ENCODE results near the gene OBI1. TPM values are rescaled to one million over a fixed set of nuclear protein-coding genes. Genes with fewer than 3 reads are reported as not detected.

The OBI1 gene
- total and polyA plus RNA-seq, 2 donors from 2014 or later, result 4.0 to 9.9 TPM

GRCh38 chr13:78655906-78656305, 3.0 kb downstream of the OBI1 start:
- H3K9ac ChIP-seq (ENCODE audit: low read length in 3 of 3), result no peak overlapping the region
- no peaks in the 10 kb centered on the region for H3K9me3 ChIP-seq (ENCODE audit: control insufficient read depth in 2 of 3, insufficient read depth in 1 of 3, low read length in 3 of 3)
- no peak for FAIRE-seq
- TF ChIP-seq CTCF (IDR thresholded peaks at IDR 0.05; ENCODE audit: borderline replicate concordance, extremely low read depth, insufficient read depth), result no peak
- no peak overlapping the region for H3K27ac ChIP-seq (ENCODE audit: low read depth in 2 of 2, low read length in 2 of 2)
- H3K36me3 ChIP-seq (ENCODE audit: control insufficient read depth in 2 of 3, insufficient read depth in 3 of 3, low read length in 3 of 3), result no peaks in the 10 kb centered on the region
- H3K4me3 ChIP-seq (ENCODE audit: low read length in 3 of 3), result no peak overlapping the region
- peaks cover 0 to 7% (median 7%) of the 10 kb centered on the region in 3 donors for H3K4me1 ChIP-seq (ENCODE audit: control insufficient read depth in 2 of 3, insufficient read depth in 2 of 3, low read depth in 1 of 3, low read length in 3 of 3)
- DNase-seq, result no peak
- H3K27me3 ChIP-seq (ENCODE audit: control insufficient read depth, insufficient read depth, low read length), result no peaks in the 10 kb centered on the region
- intact Hi-C loops (cut with DNase I), result no loop called here

- DNase-seq, result no peak
- no peak for TF ChIP-seq CTCF (IDR thresholded peaks at IDR 0.05; ENCODE audit: borderline replicate concordance, extremely low read depth, insufficient read depth)
- Histone ChIP-seq H3K27ac (ENCODE audit: low read depth in 2 of 2, low read length in 2 of 2) (no peak overlapping the region), H3K4me1 (ENCODE audit: control insufficient read depth in 2 of 3, insufficient read depth in 2 of 3, low read depth in 1 of 3, low read length in 3 of 3) (peaks cover 0 to 9% (median 7%) of the 10 kb centered on the region in 3 donors), H3K4me3 (ENCODE audit: low read length in 3 of 3) (no peak overlapping the region), H3K9me3 (ENCODE audit: control insufficient read depth in 2 of 3, insufficient read depth in 1 of 3, low read length in 3 of 3) (no peaks in the 10 kb centered on the region), H3K27me3 (ENCODE audit: control insufficient read depth, insufficient read depth, low read length) (no peaks in the 10 kb centered on the region), H3K36me3 (ENCODE audit: control insufficient read depth in 2 of 3, insufficient read depth in 3 of 3, low read length in 3 of 3) (no peaks in the 10 kb centered on the region), H3K9ac (ENCODE audit: low read length in 3 of 3) (no peak overlapping the region)
- no peak for FAIRE-seq
- intact Hi-C loops (cut with DNase I), result no loop called here
Measured at GRCh38 chr13:78655007-78655406, 3.9 kb downstream of the OBI1 start.

- Histone ChIP-seq H3K9ac (ENCODE audit: low read length in 3 of 3) (no peak overlapping the region), H3K9me3 (ENCODE audit: control insufficient read depth in 2 of 3, insufficient read depth in 1 of 3, low read length in 3 of 3) (no peaks in the 10 kb centered on the region), H3K27ac (ENCODE audit: low read depth in 2 of 2, low read length in 2 of 2) (no peak overlapping the region), H3K4me3 (ENCODE audit: low read length in 3 of 3) (no peak overlapping the region), H3K27me3 (ENCODE audit: control insufficient read depth, insufficient read depth, low read length) (no peaks in the 10 kb centered on the region), H3K4me1 (ENCODE audit: control insufficient read depth in 2 of 3, insufficient read depth in 2 of 3, low read depth in 1 of 3, low read length in 3 of 3) (peaks cover 0 to 3% (median under 1%) of the 10 kb centered on the region in 3 donors), H3K36me3 (ENCODE audit: control insufficient read depth in 2 of 3, insufficient read depth in 3 of 3, low read length in 3 of 3) (no peaks in the 10 kb centered on the region)
- no peak for TF ChIP-seq CTCF (IDR thresholded peaks at IDR 0.05; ENCODE audit: borderline replicate concordance, extremely low read depth, insufficient read depth)
- no peak for FAIRE-seq
- intact Hi-C loops (cut with DNase I), result no loop called here
- no peak for DNase-seq
Measured at GRCh38 chr13:78652651-78653050, 6.3 kb downstream of the OBI1 start.

GRCh38 chr13:78650717-78651083, 8.3 kb downstream of the OBI1 start:
- intact Hi-C loops (cut with DNase I), result no loop called here
- FAIRE-seq, result no peak
- H3K4me1 ChIP-seq (ENCODE audit: control insufficient read depth in 2 of 3, insufficient read depth in 2 of 3, low read depth in 1 of 3, low read length in 3 of 3), result peaks cover 0 to 2% (median 0%) of the 10 kb centered on the region in 3 donors
- H3K4me3 ChIP-seq (ENCODE audit: low read length in 3 of 3), result no peak overlapping the region
- H3K9ac ChIP-seq (ENCODE audit: low read length in 3 of 3), result no peak overlapping the region
- no peak overlapping the region for H3K27ac ChIP-seq (ENCODE audit: low read depth in 2 of 2, low read length in 2 of 2)
- H3K36me3 ChIP-seq (ENCODE audit: control insufficient read depth in 2 of 3, insufficient read depth in 3 of 3, low read length in 3 of 3), result no peaks in the 10 kb centered on the region
- no peak for TF ChIP-seq CTCF (IDR thresholded peaks at IDR 0.05; ENCODE audit: borderline replicate concordance, extremely low read depth, insufficient read depth)
- H3K9me3 ChIP-seq (ENCODE audit: control insufficient read depth in 2 of 3, insufficient read depth in 1 of 3, low read length in 3 of 3), result no peaks in the 10 kb centered on the region
- no peak for DNase-seq
- no peaks in the 10 kb centered on the region for H3K27me3 ChIP-seq (ENCODE audit: control insufficient read depth, insufficient read depth, low read length)

Measured in kidney (tissue), 14 donors.